ENCODE results near the gene ACSM3.

ACSM3 gene

DNA sequence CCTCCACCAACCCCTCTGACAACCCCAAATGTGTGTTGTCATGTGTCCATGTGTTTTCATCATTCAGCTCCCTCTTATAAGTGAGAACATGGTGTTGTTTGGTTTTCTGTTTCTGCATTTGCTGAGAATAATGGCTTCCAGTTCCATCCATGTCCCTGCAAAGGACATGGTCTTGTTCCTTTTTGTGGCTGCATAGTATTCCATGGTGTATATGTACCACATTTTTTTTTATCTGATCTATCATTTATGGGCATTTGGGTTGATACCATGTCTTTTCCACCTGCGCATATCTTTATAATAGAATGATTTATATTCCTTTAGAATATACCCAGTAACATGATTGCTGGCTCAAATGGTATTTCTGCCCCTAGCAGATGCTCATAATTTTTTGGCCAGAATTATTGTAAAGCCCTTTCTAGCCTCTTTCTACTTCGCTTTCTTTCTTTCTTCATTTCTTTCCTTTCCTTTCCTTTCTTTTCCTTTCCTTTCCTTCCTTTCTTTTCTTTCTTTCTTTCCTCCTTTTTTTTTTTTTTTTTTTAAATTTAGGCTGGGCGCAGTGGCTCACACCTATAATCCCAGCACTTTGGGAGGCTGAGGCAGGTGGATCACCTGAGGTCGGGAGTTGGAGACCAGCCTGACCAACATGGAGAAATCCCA is 55.2 kb downstream of the ACSM3 start:
- TF ChIP-seq, protein P1, sequence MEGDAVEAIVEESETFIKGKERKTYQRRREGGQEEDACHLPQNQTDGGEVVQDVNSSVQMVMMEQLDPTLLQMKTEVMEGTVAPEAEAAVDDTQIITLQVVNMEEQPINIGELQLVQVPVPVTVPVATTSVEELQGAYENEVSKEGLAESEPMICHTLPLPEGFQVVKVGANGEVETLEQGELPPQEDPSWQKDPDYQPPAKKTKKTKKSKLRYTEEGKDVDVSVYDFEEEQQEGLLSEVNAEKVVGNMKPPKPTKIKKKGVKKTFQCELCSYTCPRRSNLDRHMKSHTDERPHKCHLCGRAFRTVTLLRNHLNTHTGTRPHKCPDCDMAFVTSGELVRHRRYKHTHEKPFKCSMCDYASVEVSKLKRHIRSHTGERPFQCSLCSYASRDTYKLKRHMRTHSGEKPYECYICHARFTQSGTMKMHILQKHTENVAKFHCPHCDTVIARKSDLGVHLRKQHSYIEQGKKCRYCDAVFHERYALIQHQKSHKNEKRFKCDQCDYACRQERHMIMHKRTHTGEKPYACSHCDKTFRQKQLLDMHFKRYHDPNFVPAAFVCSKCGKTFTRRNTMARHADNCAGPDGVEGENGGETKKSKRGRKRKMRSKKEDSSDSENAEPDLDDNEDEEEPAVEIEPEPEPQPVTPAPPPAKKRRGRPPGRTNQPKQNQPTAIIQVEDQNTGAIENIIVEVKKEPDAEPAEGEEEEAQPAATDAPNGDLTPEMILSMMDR (IDR thresholded peaks at IDR 0.05; ENCODE audit: low read length, missing control alignments): no peak
- DNase-seq (ENCODE audit: low read depth): no peak
- no peak overlapping the region for H3K4me3 ChIP-seq (replicated peaks; ENCODE audit: low read depth, low read length)

DNA sequence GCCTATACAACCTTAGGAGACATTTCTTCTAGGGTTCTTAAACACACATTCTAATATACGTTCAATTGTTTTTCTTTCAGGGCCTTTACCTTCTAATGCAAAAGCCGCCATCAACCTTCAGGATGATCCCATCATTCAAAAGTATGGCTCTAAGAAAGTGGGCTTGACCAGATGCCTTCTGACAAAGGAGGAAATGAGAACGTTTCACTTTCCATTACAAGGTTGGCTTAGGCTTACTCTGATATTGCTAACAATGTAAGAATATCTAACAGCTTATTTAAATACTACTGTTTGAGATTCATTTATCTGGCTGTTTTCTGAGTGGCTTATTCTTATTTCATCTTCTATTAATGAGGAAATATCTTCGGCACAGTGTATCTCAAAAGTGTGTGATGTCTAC is 57.9 kb downstream of the ACSM3 start:
- DNase-seq (ENCODE audit: low read depth): no peak
- TF ChIP-seq, protein P1 (IDR thresholded peaks at IDR 0.05; ENCODE audit: low read length, missing control alignments): no peak
- H3K4me3 ChIP-seq (replicated peaks; ENCODE audit: low read depth, low read length): no peak overlapping the region

DNA sequence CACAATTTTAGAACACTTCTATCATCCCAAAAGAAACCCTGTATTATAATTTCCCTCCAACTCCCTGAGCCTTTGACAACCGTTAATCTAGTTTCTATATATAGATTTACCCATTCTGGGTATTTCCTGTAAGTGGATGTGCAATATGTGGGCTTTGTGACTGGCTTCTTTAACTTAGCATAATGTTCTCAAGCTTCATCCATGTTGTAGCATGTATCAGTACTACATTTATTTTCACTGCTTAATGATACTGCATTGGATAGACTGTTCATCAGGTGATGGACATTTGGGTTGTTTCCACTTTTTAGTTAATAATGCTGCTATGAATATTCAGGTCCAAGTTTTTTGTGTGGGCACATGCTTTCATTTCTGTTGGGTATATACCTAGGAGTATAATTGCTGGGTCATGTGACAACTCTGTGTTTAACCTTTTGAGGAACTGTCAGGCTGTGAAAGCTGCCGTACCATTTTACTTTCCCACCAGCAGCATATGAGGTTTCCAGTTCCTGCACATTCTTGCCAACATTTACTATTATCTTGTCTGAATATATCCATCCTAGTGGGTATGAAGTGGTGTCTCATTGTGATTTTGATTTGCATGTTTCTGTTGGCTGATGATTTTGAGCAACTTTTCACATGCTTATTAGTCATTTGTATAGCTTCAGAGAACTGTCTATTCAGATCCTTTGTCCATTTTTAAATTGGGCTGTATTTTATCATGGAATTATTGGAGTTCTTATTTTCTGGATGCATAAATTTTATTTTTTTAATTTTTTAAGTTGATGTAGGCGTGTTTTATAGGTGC is 58.9 kb downstream of the ACSM3 start:
- no peak overlapping the region for H3K4me3 ChIP-seq (replicated peaks; ENCODE audit: low read depth, low read length)
- no peak for DNase-seq (ENCODE audit: low read depth)
- TF ChIP-seq, protein P1 (IDR thresholded peaks at IDR 0.05; ENCODE audit: low read length, missing control alignments): no peak

DNA sequence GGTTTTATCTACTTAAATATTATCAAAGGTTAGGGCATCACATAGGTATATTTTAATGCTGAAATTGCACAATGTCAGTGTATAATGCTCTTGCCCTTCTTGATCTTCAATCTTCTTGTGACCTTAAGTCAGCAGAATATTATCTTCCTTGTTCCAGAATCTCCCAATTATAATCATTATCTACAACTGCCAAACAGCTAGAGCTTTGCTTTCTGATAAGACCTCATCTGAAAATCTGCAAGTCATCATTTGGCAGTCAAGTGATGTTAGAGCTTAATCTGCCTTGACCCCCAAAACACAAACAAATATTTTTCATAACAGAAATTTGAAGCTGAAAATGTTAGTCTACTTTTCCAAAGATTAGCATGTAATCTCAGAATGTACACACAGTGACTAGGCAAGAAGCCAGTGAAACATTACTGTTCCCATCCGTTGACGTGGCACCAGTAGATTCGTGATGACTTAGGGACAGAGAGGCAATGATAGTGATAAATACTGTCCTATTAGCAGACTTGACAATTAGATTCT is 62.3 kb downstream of the ACSM3 start:
- H3K4me3 ChIP-seq (replicated peaks; ENCODE audit: low read depth, low read length): no peak overlapping the region
- DNase-seq (ENCODE audit: low read depth): peak; percentile 30
- TF ChIP-seq, protein P1 (IDR thresholded peaks at IDR 0.05; ENCODE audit: low read length, missing control alignments): no peak

DNA sequence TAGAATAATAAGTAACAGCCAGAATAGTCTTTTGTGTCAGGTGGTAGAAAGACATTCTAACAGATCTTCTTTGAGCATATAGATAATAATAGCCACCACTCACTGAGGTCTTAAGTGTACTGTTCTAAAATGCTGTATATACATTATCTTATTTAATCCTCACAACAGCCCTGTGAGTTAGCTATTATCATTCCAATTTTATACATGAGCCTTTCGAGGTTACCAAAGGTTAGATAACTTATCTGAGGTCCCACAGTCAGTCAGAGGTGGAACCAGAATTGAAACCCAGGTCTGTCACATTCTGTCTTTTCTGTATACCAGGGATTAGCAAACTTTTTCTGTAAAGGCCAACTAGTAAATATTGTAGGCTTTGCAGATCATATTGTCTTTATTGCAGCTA is 65.7 kb downstream of the ACSM3 start:
- TF ChIP-seq, protein P1 (IDR thresholded peaks at IDR 0.05; ENCODE audit: low read length, missing control alignments): no peak

DNA sequence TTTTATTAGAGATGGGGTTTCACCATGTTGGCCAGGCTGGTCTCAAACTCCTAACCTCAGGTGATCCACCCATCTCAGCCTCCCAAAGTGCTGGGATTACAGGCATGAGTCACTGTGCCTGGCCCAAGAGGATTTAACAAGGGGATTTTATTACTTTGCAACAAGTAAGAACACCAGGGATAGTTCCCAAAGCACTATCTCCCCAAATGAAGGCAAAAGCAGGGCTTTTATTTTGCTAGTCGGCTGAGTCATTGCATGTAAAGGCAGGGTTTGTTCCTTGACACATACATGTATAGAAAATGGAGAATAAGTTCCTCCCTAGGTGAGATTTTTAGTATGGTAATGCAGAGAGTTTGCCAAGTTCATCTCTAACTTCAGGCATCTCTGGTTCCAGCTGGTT is 66.6 kb downstream of the ACSM3 start:
- TF ChIP-seq, protein P1 (IDR thresholded peaks at IDR 0.05; ENCODE audit: low read length, missing control alignments): no peak
- no peak for DNase-seq (ENCODE audit: low read depth)
- H3K4me3 ChIP-seq (replicated peaks; ENCODE audit: low read depth, low read length): no peak overlapping the region

More for the DNA sequence above, 65.7 kb downstream of the ACSM3 start:
- H3K4me3 ChIP-seq (replicated peaks; ENCODE audit: low read depth, low read length): no peak overlapping the region
- DNase-seq (ENCODE audit: low read depth): no peak
